WTC11 (cell line): ENCODE measurements around the gene PHPT1. TPM values are rescaled to one million over a fixed set of nuclear protein-coding genes. Genes with fewer than 3 reads are reported as not detected.

Experiments
- ATAC-seq: fragments of 200-7000 bp; cut with Tn5 transposase; 2 replicates; pipeline ENCODE4 v1.10.0; 2021; ENCODE audit warnings: mild to moderate bottlenecking, moderate library complexity
- CTCF ChIA-PET: fragments of 300-600 bp; sonication (Branson Sonifier 250); formaldehyde crosslinking; loops from one replicate; lab custom pipeline; 2021; ENCODE audit warnings: antibody characterized with exemption; lab: Charles Lee
- POLR2A ChIA-PET: fragments of 350-600 bp; sonication (Branson Sonifier 250); formaldehyde crosslinking; loops from one replicate; lab custom pipeline; 2021; ENCODE audit warnings: antibody characterized with exemption; lab: Charles Lee
- DNase-seq: peaks from one replicate; pipeline ENCODE4 v3.0.0; 2021; ENCODE audit warnings: low spot score
- H3K27ac Mint-ChIP-seq: 2 replicates; pipeline ENCODE4 v1.8.0; 2021; ENCODE audit warnings: mixed read lengths
- H3K27me3 Mint-ChIP-seq: 2 replicates; pipeline ENCODE4 v1.8.0; 2021; ENCODE audit warnings: low read depth, mild to moderate bottlenecking, moderate library complexity, mixed read lengths
- H3K36me3 Mint-ChIP-seq: 2 replicates; pipeline ENCODE4 v1.8.0; 2021; ENCODE audit warnings: mixed read lengths
- H3K4me1 Mint-ChIP-seq: 2 replicates; pipeline ENCODE4 v1.8.0; 2022; ENCODE audit warnings: mixed read lengths
- H3K4me3 Mint-ChIP-seq: 2 replicates; pipeline ENCODE4 v1.8.0; 2021; ENCODE audit warnings: mild to moderate bottlenecking, moderate library complexity, mixed read lengths
- H3K9me3 Mint-ChIP-seq: 2 replicates; pipeline ENCODE4 v1.8.0; 2021; ENCODE audit warnings: mixed read lengths
- FOXK1 ChIP-seq: sonication (generic); formaldehyde crosslinking; IDR thresholded peaks from 2 replicates; pipeline ENCODE4 v1.8.0; 2022; ENCODE audit warnings: mild to moderate bottlenecking, moderate library complexity, missing genetic modification reagents
- GABPB1 ChIP-seq: sonication (generic); formaldehyde crosslinking; IDR thresholded peaks from 2 replicates; pipeline ENCODE4 v1.8.1; 2023; ENCODE audit warnings: mild to moderate bottlenecking, missing genetic modification reagents
- GRHL2 ChIP-seq: fragments of 250-450 bp; sonication (Bioruptor Pico); IDR thresholded peaks from 2 replicates; pipeline ENCODE4 v1.8.0; 2022; ENCODE audit warnings: mild to moderate bottlenecking, moderate library complexity; ENCODE audit not compliant: insufficient replicate concordance, severe bottlenecking
- GTF2I ChIP-seq: fragments of 250-450 bp; sonication (Bioruptor Pico); conservative IDR thresholded peaks from 2 replicates; pipeline ENCODE4 v1.4.0; 2021; ENCODE audit warnings: mild to moderate bottlenecking
- NR1H2 ChIP-seq: sonication (generic); formaldehyde crosslinking; IDR thresholded peaks from 2 replicates; pipeline ENCODE4 v1.9.0; 2021; ENCODE audit warnings: mild to moderate bottlenecking, moderate library complexity, missing genetic modification reagents
- RORB ChIP-seq: fragments of 250-450 bp; sonication (Bioruptor Pico); IDR thresholded peaks from 2 replicates; pipeline ENCODE4 v1.9.0; 2021; ENCODE audit warnings: mild to moderate bottlenecking
- ZNF232 ChIP-seq: sonication (generic); formaldehyde crosslinking; IDR thresholded peaks from 2 replicates; pipeline ENCODE4 v1.8.0; 2022; ENCODE audit warnings: mild to moderate bottlenecking, missing genetic modification reagents
- ZNF317 ChIP-seq: sonication (generic); formaldehyde crosslinking; IDR thresholded peaks from 2 replicates; pipeline ENCODE4 v1.8.1; 2023; ENCODE audit warnings: low read depth, mild to moderate bottlenecking, moderate library complexity, missing genetic modification reagents, borderline replicate concordance
- ZNF423 ChIP-seq: fragments of 250-450 bp; sonication (Bioruptor Pico); IDR thresholded peaks from 2 replicates; pipeline ENCODE4 v2.1.2; 2022; ENCODE audit warnings: mild to moderate bottlenecking, moderate library complexity
- total RNA-seq: library from RNA; stranded (reverse); gene quantifications from 3 replicates; pipeline ENCODE4 v1.2.3, GENCODE V29; 2021
- TF ChIP-seq, protein P1 (sequence below): sonication (generic); formaldehyde crosslinking; IDR thresholded peaks from 2 replicates; pipeline ENCODE4 v1.8.1; 2023; ENCODE audit warnings: mild to moderate bottlenecking, missing genetic modification reagents
- TF ChIP-seq, protein P2 (sequence below): sonication (generic); formaldehyde crosslinking; IDR thresholded peaks from 2 replicates; pipeline ENCODE4 v1.8.0; 2022; ENCODE audit warnings: mild to moderate bottlenecking, missing genetic modification reagents
- TF ChIP-seq, protein P3 (sequence below): fragments of 250-450 bp; sonication (Bioruptor Pico); IDR thresholded peaks from 2 replicates; pipeline ENCODE4 v2.1.2; 2022; ENCODE audit warnings: mild to moderate bottlenecking, moderate library complexity
- TF ChIP-seq, protein P4 (sequence below): sonication (generic); formaldehyde crosslinking; IDR thresholded peaks from 2 replicates; pipeline ENCODE4 v1.8.1; 2022; ENCODE audit warnings: low read depth, mild to moderate bottlenecking, moderate library complexity, missing genetic modification reagents, borderline replicate concordance
- TF ChIP-seq, protein P5 (sequence below): sonication (generic); formaldehyde crosslinking; IDR thresholded peaks from 2 replicates; pipeline ENCODE4 v1.8.1; 2022; ENCODE audit warnings: missing genetic modification reagents, borderline replicate concordance
- TF ChIP-seq, protein P6 (sequence below): sonication (generic); formaldehyde crosslinking; IDR thresholded peaks from 2 replicates; pipeline ENCODE4 v1.8.0; 2023; ENCODE audit warnings: mild to moderate bottlenecking, missing genetic modification reagents
- TF ChIP-seq, protein P7 (sequence below): sonication (generic); formaldehyde crosslinking; IDR thresholded peaks from 2 replicates; pipeline ENCODE4 v1.8.0; 2022; ENCODE audit warnings: mild to moderate bottlenecking, missing genetic modification reagents

Gene PHPT1
- total RNA-seq, 1 experiment from 2014 or later, result 138 TPM

DNA sequence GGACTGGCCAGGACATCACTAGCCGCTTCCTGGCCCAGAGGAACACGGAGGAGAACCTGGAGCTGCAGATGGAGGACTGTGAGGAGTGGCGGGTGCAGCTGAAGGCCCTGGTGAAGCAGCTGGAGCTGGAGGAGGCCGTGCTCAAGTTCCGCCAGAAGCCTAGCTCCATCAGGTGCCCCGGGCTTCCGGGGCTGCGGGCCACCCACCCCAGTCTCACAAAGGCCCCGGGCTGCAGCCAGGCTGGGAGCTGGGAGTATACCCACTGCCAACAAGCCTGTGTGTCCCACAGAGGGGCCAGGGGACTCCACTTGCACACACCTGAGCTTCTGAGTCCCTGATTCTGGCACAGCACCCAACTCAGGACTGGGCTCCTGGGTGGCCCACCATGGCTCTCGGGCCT is 43.1 kb upstream of the PHPT1 start:
- POLR2A ChIA-PET, result no interaction called here
- no peak for ATAC-seq

DNA sequence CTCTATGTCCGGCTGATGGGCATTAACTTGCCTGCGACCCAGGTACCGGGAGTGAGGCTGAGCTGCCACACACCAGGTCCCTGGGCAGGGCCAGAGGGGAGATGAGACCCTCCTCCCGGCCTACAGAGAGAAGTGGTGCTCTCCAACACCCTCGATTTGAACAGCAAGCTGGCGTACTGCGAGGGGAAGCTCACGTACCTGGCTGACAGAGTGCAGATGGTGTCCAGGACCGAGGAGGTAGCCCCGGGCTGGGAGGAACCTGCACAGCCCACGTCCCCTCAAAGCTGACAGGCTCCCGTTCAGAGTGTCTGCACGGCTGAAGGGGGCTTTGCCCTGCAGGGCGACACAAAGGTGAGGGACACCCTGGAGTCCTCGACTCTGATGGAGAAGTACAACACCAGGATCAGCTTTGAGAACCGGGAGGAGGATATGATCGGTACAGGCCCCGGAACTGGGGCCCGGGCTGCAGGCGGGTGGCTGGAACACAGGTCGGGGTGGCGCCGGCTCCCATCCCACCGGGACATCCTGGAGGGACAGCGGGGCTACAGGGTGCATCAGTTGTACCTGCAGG is 42.5 kb upstream of the PHPT1 start:
- H3K27ac Mint-ChIP-seq, result no peak overlapping the region
- TF ChIP-seq RORB (CRISPR knock-in tag), result no peak
- TF ChIP-seq, protein P1, sequence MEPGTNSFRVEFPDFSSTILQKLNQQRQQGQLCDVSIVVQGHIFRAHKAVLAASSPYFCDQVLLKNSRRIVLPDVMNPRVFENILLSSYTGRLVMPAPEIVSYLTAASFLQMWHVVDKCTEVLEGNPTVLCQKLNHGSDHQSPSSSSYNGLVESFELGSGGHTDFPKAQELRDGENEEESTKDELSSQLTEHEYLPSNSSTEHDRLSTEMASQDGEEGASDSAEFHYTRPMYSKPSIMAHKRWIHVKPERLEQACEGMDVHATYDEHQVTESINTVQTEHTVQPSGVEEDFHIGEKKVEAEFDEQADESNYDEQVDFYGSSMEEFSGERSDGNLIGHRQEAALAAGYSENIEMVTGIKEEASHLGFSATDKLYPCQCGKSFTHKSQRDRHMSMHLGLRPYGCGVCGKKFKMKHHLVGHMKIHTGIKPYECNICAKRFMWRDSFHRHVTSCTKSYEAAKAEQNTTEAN, result 0 out of 2 replicates have a peak, but pooled peaks have one; percentile 39
- no peak for DNase-seq
- H3K4me1 Mint-ChIP-seq, result peaks cover 21% of the 10 kb centered on the region
- H3K4me3 Mint-ChIP-seq, result peak overlapping the region; percentile 78
- peaks cover 27% of the 10 kb centered on the region for H3K27me3 Mint-ChIP-seq
- ATAC-seq, result no peak
- H3K36me3 Mint-ChIP-seq, result peaks cover 14% of the 10 kb centered on the region
- ChIA-PET POLR2A (interaction anchor here (0.8 to 1.4 kb wide), 2 partner anchors 16 to 34 kb away, joined by 3 to 5 read pairs; no protein-coding TSS in a partner anchor), CTCF (interaction anchor here (1.1 to 3.8 kb wide), 12 partner anchors 7 to 257 kb away, joined by 3 to 32 read pairs (median 6); partner anchors contain the start of genes AJM1 and TMEM141)
- H3K9me3 Mint-ChIP-seq, result no peaks in the 10 kb centered on the region

More for the DNA sequence above, 43.1 kb upstream of the PHPT1 start:
- no peak for DNase-seq
- Mint-ChIP-seq H3K36me3 (peaks cover 13% of the 10 kb centered on the region), H3K27ac (no peak overlapping the region), H3K4me3 (peak overlapping the region; percentile 78), H3K9me3 (no peaks in the 10 kb centered on the region), H3K27me3 (peaks cover 30% of the 10 kb centered on the region), H3K4me1 (peaks cover 21% of the 10 kb centered on the region)
- no peak for TF ChIP-seq NR1H2 (CRISPR knock-in tag)
- TF ChIP-seq FOXK1 (CRISPR knock-in tag), result no peak
- TF ChIP-seq, protein P2, sequence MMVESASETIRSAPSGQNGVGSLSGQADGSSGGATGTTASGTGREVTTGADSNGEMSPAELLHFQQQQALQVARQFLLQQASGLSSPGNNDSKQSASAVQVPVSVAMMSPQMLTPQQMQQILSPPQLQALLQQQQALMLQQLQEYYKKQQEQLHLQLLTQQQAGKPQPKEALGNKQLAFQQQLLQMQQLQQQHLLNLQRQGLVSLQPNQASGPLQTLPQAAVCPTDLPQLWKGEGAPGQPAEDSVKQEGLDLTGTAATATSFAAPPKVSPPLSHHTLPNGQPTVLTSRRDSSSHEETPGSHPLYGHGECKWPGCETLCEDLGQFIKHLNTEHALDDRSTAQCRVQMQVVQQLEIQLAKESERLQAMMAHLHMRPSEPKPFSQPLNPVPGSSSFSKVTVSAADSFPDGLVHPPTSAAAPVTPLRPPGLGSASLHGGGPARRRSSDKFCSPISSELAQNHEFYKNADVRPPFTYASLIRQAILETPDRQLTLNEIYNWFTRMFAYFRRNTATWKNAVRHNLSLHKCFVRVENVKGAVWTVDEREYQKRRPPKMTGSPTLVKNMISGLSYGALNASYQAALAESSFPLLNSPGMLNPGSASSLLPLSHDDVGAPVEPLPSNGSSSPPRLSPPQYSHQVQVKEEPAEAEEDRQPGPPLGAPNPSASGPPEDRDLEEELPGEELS (CRISPR knock-in tag), result no peak
- TF ChIP-seq ZNF232, result no peak
- TF ChIP-seq, protein P3, sequence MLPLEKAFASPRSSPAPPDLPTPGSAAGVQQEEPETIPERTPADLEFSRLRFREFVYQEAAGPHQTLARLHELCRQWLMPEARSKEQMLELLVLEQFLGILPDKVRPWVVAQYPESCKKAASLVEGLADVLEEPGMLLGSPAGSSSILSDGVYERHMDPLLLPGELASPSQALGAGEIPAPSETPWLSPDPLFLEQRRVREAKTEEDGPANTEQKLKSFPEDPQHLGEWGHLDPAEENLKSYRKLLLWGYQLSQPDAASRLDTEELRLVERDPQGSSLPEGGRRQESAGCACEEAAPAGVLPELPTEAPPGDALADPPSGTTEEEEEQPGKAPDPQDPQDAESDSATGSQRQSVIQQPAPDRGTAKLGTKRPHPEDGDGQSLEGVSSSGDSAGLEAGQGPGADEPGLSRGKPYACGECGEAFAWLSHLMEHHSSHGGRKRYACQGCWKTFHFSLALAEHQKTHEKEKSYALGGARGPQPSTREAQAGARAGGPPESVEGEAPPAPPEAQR, result no peak
- no peak for TF ChIP-seq GABPB1
- TF ChIP-seq GRHL2 (CRISPR knock-in tag), result no peak
- TF ChIP-seq, protein P4, sequence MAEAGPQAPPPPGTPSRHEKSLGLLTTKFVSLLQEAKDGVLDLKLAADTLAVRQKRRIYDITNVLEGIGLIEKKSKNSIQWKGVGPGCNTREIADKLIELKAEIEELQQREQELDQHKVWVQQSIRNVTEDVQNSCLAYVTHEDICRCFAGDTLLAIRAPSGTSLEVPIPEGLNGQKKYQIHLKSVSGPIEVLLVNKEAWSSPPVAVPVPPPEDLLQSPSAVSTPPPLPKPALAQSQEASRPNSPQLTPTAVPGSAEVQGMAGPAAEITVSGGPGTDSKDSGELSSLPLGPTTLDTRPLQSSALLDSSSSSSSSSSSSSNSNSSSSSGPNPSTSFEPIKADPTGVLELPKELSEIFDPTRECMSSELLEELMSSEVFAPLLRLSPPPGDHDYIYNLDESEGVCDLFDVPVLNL (CRISPR knock-in tag), result no peak
- CTCF ChIA-PET, result interaction anchor here (1.1 to 3.7 kb wide), 3 partner anchors 14 to 37 kb away, joined by 3 to 32 read pairs (median 23); partner anchors contain the start of gene AJM1

DNA sequence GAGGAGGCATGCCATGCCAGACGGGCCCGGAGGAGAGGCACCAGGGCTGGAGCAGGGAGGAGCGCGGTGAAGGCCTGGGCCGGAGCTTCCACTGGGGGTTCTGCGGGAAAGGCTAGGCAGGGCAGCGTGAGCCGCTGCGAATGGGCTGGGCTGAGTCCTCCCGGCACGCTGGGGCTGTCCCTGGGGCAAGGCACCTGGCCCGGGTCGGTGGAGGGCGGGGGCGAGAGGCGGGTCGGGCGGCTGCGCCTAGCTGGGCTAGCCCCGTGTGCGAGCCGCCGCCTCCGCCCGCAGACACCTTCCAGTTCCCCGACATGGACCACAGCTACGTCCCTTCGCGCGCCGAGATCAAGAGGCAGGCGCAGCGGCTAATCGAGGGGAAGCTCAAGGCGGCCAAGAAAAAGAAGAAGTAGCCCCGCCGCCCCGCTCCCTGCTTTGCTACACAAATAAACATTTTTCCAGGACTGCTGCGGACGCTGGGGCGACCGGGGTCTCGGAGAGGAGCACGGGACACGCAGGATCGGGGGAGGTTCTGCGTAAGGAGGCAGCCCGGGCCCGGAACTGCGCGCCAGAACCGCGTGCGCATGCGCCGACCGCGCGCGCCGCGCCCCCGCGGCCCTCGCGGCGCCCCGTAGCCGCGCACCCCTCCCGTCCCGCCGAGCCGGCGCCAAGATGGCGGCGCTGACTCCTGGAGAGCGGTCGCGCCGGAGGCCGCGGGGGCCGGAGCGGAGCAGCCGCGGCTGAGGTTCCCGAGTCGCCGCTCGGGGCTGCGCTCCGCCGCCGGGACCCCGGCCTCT is 41.7 kb upstream of the PHPT1 start, which contains the start of gene RABL6:
Gene RABL6 (plus strand): TSS at position 668 of the 794 bp plus-strand sequence. CDS start 249 bp downstream, outside the sequence.
- Mint-ChIP-seq H3K27ac (peak within 1 kb of the TSS; percentile 53; the same call in 1 of the 2 replicates), H3K9me3 (no peaks in the 10 kb centered on the region), H3K27me3 (peaks cover 20% of the 10 kb centered on the region), H3K4me1 (peaks cover 21% of the 10 kb centered on the region), H3K4me3 (peak within 1 kb of the TSS; percentile 86), H3K36me3 (peaks cover 14% of the 10 kb centered on the region)
- ATAC-seq, result peak; percentile 74
- CTCF ChIA-PET, result interaction anchor here (1.1 to 3.8 kb wide), 13 partner anchors 7 to 256 kb away, joined by 3 to 32 read pairs (median 5); partner anchors contain the start of genes AJM1 and TMEM141
- POLR2A ChIA-PET, result interaction anchor here (0.8 to 1.4 kb wide), 3 partner anchors 15 to 40 kb away, joined by 3 to 5 read pairs (median 3); no protein-coding TSS in a partner anchor
- peak; percentile 65 for DNase-seq
- TF ChIP-seq ZNF232 (peak; percentile 41; the same call in 1 of the 2 replicates), ZNF423 (CRISPR knock-in tag) (no peak), GTF2I (CRISPR knock-in tag) (no peak), ZNF317 (CRISPR knock-in tag) (no peak)
- TF ChIP-seq, protein P5, sequence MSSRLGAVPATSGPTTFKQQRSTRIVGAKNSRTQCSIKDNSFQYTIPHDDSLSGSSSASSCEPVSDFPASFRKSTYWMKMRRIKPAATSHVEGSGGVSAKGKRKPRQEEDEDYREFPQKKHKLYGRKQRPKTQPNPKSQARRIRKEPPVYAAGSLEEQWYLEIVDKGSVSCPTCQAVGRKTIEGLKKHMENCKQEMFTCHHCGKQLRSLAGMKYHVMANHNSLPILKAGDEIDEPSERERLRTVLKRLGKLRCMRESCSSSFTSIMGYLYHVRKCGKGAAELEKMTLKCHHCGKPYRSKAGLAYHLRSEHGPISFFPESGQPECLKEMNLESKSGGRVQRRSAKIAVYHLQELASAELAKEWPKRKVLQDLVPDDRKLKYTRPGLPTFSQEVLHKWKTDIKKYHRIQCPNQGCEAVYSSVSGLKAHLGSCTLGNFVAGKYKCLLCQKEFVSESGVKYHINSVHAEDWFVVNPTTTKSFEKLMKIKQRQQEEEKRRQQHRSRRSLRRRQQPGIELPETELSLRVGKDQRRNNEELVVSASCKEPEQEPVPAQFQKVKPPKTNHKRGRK (CRISPR knock-in tag), result no peak
- TF ChIP-seq, protein P6, sequence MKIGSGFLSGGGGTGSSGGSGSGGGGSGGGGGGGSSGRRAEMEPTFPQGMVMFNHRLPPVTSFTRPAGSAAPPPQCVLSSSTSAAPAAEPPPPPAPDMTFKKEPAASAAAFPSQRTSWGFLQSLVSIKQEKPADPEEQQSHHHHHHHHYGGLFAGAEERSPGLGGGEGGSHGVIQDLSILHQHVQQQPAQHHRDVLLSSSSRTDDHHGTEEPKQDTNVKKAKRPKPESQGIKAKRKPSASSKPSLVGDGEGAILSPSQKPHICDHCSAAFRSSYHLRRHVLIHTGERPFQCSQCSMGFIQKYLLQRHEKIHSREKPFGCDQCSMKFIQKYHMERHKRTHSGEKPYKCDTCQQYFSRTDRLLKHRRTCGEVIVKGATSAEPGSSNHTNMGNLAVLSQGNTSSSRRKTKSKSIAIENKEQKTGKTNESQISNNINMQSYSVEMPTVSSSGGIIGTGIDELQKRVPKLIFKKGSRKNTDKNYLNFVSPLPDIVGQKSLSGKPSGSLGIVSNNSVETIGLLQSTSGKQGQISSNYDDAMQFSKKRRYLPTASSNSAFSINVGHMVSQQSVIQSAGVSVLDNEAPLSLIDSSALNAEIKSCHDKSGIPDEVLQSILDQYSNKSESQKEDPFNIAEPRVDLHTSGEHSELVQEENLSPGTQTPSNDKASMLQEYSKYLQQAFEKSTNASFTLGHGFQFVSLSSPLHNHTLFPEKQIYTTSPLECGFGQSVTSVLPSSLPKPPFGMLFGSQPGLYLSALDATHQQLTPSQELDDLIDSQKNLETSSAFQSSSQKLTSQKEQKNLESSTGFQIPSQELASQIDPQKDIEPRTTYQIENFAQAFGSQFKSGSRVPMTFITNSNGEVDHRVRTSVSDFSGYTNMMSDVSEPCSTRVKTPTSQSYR (CRISPR knock-in tag), result no peak
- TF ChIP-seq, protein P7, sequence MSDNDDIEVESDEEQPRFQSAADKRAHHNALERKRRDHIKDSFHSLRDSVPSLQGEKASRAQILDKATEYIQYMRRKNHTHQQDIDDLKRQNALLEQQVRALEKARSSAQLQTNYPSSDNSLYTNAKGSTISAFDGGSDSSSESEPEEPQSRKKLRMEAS (CRISPR knock-in tag), result peak; percentile 55
